WI38 (cell line): ENCODE data around the gene PLA2G15.

ENCODE experiments used
- H3K4me3 ChIP-seq: 2 replicates; pipeline ENCODE4 v1.5.1; 2011; ENCODE audit warnings: low read depth, mild to moderate bottlenecking, control low read depth, low read length
- CTCF ChIP-seq: IDR thresholded peaks from 2 replicates; pipeline ENCODE4 v1.5.1; 2012; ENCODE audit warnings: low read depth, mild to moderate bottlenecking, control low read depth, low read length

The PLA2G15 gene

GRCh38 chr16:68253721-68254120, 8.5 kb downstream of the PLA2G15 start:
- TF ChIP-seq CTCF = no peak
- no peak overlapping the region for H3K4me3 ChIP-seq

DNA sequence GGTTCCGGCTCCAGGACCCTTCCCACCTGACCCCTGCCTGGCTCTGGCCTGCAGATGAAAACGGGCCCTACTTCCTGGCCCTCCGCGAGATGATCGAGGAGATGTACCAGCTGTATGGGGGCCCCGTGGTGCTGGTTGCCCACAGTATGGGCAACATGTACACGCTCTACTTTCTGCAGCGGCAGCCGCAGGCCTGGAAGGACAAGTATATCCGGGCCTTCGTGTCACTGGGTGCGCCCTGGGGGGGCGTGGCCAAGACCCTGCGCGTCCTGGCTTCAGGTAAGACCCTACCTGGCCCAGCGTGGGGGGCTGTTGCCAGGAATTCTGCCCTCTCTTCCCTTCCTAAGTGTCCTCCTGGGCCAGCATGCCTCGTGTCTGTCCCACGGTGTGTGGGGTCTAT, 10.5 kb downstream of the PLA2G15 start:
- no peak for TF ChIP-seq CTCF
- H3K4me3 ChIP-seq = no peak overlapping the region

- no peak overlapping the region for H3K4me3 ChIP-seq
- no peak for TF ChIP-seq CTCF
These were observed 12.2 kb downstream of the PLA2G15 start for GRCh38 chr16:68257251-68257905.

GRCh38 chr16:68257906-68258800, 13.0 kb downstream of the PLA2G15 start:
- H3K4me3 ChIP-seq = no peak overlapping the region
- TF ChIP-seq CTCF = no peak

DNA sequence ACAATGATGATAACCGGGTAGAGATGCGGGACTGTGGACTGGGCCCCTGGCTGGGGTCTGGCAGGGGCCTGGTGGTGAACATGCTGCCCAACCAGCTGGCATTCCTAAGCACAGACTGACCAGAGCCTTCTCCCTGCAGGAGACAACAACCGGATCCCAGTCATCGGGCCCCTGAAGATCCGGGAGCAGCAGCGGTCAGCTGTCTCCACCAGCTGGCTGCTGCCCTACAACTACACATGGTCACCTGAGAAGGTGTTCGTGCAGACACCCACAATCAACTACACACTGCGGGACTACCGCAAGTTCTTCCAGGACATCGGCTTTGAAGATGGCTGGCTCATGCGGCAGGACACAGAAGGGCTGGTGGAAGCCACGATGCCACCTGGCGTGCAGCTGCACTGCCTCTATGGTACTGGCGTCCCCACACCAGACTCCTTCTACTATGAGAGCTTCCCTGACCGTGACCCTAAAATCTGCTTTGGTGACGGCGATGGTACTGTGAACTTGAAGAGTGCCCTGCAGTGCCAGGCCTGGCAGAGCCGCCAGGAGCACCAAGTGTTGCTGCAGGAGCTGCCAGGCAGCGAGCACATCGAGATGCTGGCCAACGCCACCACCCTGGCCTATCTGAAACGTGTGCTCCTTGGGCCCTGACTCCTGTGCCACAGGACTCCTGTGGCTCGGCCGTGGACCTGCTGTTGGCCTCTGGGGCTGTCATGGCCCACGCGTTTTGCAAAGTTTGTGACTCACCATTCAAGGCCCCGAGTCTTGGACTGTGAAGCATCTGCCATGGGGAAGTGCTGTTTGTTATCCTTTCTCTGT, 14.0 kb downstream of the PLA2G15 start:
- no peak overlapping the region for H3K4me3 ChIP-seq
- no peak for TF ChIP-seq CTCF

GRCh38 chr16:68263559-68264127, 18.5 kb downstream of the PLA2G15 start:
- TF ChIP-seq CTCF = no peak
- H3K4me3 ChIP-seq = peak overlapping the region; percentile 89
